WI38 (cell line): ENCODE measurements around the gene ERF.

Experiments
- H3K4me3 ChIP-seq: 2 replicates; pipeline ENCODE4 v1.5.1; 2011; ENCODE audit warnings: low read depth, mild to moderate bottlenecking, control low read depth, low read length
- CTCF ChIP-seq: IDR thresholded peaks from 2 replicates; pipeline ENCODE4 v1.5.1; 2012; ENCODE audit warnings: low read depth, mild to moderate bottlenecking, control low read depth, low read length

ERF gene

DNA sequence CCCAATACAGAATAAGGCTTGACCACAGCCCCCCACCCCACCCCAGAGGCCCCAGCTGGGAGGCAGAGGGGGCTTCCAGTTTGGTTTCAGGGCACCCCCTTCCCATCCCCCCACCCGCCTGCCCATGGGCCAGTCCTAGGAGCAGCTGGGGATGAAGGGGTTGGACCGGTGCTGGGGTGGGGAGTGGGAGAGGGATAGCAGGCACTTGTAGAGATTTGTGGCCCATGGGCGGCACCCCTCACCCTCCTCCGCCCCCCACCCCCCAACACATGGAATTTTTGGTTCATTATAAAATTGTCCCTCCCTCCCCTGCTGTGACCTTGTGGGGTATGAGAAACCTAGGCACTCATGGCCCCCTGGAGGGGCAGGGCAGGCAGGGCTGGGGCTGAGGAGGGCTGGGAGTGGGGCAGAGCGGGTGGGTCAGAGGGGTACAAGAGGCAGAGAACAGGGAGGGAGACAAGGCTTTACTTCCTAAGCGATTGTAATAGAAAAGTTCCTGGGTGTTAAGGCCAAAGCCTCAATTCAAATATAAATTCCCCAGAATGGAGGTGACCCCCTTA, 7.2 kb downstream of the ERF start:
- TF ChIP-seq CTCF = no peak

GRCh38 chr19:42246922-42247639, 7.8 kb downstream of the ERF start:
- H3K4me3 ChIP-seq = no peak overlapping the region
- TF ChIP-seq CTCF = no peak

More for the DNA sequence above, 7.2 kb downstream of the ERF start:
- no peak overlapping the region for H3K4me3 ChIP-seq

DNA sequence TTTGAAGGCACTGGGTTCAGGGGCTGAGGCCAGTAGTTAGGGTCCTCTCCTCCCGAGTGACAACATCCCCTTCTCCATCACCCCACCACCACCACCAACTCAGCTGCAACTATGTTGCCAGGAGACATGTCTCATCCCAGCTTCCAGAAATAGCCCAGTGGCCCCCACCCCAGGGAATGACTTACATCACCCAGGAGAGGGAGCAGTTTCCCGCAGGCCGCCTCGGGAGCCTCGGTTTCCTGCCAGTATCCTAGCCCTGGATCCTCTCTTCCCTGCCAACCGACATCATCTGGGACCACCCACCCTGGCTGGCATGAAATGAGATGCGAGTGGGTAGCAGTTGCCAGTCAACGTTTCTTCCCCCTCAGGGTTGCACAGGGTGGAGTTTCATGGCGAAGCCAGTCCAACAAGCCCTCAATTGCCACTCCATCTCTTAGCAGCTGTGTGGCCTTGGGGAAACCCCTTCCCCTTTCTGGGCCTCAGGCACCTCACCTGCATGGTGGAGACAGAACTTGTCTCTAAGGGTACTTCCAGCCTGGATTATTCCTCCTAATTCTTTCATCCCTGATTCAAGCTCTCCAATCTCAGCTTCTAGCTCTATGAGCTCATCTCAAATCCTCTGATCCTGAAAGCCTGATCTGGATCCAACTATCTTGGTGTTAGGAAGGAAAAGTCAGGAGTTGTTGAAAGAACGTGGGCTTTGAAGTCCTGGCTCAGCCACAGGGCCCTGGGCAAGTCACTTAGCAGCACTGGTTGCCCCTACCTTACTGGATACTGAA, 8.6 kb downstream of the ERF start:
- H3K4me3 ChIP-seq = no peak overlapping the region
- peak; percentile 61 for TF ChIP-seq CTCF

DNA sequence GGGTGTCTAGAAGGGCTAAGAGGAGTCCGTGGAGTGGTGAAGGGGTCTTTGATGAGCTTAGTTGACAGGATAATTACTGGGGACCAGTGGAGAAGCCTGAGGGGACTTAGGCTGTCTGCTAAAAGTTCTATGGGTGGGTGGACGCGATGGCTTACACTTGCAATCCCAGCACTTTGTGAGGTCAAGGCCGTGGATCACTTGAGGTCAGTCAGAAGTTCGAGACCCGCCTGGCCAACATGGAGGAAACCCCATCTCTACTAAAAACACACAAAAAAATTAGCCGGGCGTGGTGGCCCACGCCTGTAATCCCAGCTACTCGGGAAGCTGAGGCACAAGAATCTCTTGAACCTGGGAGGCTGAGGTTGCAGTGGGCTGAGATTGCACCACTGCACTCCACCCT, 9.7 kb downstream of the ERF start:
- TF ChIP-seq CTCF = no peak
- H3K4me3 ChIP-seq = no peak overlapping the region

DNA sequence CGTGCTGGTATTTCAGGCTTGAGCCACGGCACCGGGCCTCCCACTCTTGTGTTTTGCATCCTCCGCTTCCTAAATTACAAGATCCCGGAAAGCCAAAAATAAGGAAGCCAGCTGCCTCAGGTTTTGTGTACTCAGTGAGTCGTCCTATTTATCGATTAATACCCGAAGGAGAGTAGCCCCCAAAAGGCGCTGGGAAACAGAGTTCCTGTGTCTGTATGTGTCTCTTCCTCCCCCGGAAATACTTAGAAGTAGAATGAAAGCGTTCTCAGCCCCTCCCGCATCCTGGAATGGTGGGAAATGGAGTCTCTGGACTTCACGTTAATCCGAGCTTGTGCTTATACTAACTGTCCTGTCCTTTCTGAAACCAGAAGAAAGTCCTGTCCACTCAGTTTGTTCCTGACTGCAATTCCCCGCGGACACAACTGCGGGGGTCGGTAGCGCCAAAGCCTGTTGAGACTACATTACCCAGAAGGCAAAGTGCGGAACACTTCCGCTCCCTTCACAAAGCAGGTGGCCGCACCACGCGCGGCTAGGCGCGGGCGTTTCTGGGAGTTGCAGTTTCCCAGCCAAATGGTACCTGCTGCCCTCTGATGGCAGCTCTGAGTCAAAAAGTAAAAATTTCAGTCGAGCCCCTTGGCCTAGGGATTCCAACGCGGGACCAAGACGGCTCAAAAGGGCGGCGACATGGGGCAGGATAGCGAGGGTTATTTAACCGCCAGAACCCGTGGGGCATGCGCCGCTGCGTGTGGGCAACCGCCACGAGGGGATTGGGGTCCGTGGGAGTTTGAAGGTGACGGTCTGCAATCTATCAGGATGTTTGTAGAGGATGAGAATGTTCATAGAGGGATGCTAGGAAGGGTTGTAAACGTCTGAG, 10.3 kb downstream of the ERF start:
- 0 out of 2 replicates have a peak, but pooled peaks have one; percentile 29 for TF ChIP-seq CTCF

DNA sequence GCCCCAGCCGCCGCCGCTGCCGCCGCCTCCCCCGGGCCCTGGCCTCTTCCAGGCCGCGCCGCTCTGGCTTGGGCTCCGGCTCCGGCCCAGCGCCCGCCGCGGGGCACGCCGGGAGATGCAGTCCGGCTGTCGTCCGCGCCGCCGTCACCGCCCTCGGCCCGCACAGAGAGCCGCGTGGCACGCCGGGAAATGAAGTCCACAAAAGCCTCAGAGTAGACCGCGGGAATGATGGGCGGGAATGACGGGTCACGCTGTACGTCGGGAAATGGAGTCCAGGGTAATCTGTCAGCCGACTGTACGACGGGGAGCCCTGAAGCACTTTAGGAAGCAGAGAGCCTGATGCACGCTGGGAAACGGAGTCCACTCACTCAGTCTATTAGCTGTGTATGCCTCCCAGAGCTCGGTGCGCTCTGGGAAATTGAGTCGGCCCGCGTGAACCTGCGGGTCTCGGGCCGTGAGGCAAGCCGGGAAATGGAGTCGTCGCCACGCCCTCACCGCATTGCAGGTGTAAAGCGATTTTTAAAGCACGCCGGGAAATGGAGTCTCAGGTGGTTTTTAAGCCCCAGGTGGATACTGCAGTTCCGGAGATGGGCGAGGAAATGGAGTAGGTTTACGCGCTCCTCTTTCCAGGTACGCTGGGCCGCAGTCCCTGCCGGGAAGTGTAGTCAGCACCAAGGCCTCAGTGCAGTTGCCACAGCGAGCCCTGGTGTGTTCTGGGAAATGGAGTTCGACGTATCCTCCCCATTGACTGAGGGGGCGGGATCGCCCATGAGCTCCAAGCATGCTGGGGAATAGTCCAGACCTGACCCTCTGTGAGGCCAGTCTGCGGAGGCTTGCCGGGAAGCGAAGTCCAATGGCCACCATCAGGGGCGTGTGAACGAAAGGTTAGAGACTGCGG, 12.2 kb downstream of the ERF start, which contains the start of gene GSK3A:
TSS of gene GSK3A (minus strand) at position 91 of the 898 bp plus-strand sequence. CDS start 137 bp downstream, outside the sequence.
- no peak for TF ChIP-seq CTCF
- peak within 1 kb of the TSS; percentile 88 for H3K4me3 ChIP-seq

More for the DNA sequence above, 10.3 kb downstream of the ERF start:
- H3K4me3 ChIP-seq = peak overlapping the region; percentile 88
